Chondrocyte (in vitro differentiated cells): ENCODE measurements around the gene RAP1GAP. TPM values are rescaled to one million over a fixed set of nuclear protein-coding genes. Genes with fewer than 3 reads are reported as not detected.

Experiments used
- DNase-seq: peaks from one replicate; pipeline ENCODE4 v3.0.0; 2021; ENCODE audit warnings: mixed read lengths, low spot score
- H3K27ac Mint-ChIP-seq: one replicate; pipeline ENCODE4 v1.8.0; 2021; ENCODE audit warnings: mild to moderate bottlenecking, moderate library complexity, mixed read lengths; ENCODE audit not compliant: unreplicated experiment
- H3K27me3 Mint-ChIP-seq: 2 replicates; pipeline ENCODE4 v1.8.0; 2021; ENCODE audit warnings: low read depth, mixed read lengths
- H3K36me3 Mint-ChIP-seq: 2 replicates; pipeline ENCODE4 v1.8.0; 2021; ENCODE audit warnings: low read depth, mixed read lengths
- H3K4me1 Mint-ChIP-seq: 2 replicates; pipeline ENCODE4 v1.8.0; 2021; ENCODE audit warnings: low read depth, mild to moderate bottlenecking, mixed read lengths
- H3K4me3 Mint-ChIP-seq: one replicate; pipeline ENCODE4 v1.8.0; 2021; ENCODE audit warnings: mild to moderate bottlenecking, moderate library complexity, mixed read lengths; ENCODE audit not compliant: unreplicated experiment
- H3K9me3 Mint-ChIP-seq: 2 replicates; pipeline ENCODE4 v1.8.0; 2021; ENCODE audit warnings: low read depth, mixed read lengths
- CTCF ChIP-seq: fragments of 200-600 bp; sonication (generic); IDR thresholded peaks from 2 replicates; pipeline ENCODE4 v1.5.0; 2021; ENCODE audit warnings: antibody characterized with exemption, mild to moderate bottlenecking, moderate library complexity
- total RNA-seq: library from RNA; stranded (reverse); gene quantifications from 3 replicates; pipeline ENCODE4 v1.2.1, GENCODE V29; 2021

The RAP1GAP gene
- total RNA-seq, 1 donor from 2014 or later = 1.8 TPM

- H3K27ac Mint-ChIP-seq = no peak overlapping the region
- no peak overlapping the region for H3K4me3 Mint-ChIP-seq
Measured at GRCh38 chr1:21667348-21668231, 1.6 kb downstream of the RAP1GAP start.

GRCh38 chr1:21666576-21667320, 2.4 kb downstream of the RAP1GAP start:
- Mint-ChIP-seq H3K4me3 (no peak overlapping the region), H3K36me3 (no peaks in the 10 kb centered on the region), H3K27ac (no peak overlapping the region), H3K4me1 (peaks cover 16% of the 10 kb centered on the region), H3K27me3 (peaks cover 12% of the 10 kb centered on the region), H3K9me3 (no peaks in the 10 kb centered on the region)
- TF ChIP-seq CTCF = no peak
- peak; percentile 58 for DNase-seq

More at GRCh38 chr1:21667348-21668231, 1.6 kb downstream of the RAP1GAP start:
- peak; percentile 56 for DNase-seq
- H3K9me3 Mint-ChIP-seq = no peaks in the 10 kb centered on the region
- peaks cover 24% of the 10 kb centered on the region for H3K4me1 Mint-ChIP-seq
- H3K27me3 Mint-ChIP-seq = peaks cover 7% of the 10 kb centered on the region
- no peaks in the 10 kb centered on the region for H3K36me3 Mint-ChIP-seq
- no peak for TF ChIP-seq CTCF

GRCh38 chr1:21665711-21666575, 3.2 kb downstream of the RAP1GAP start:
- no peak overlapping the region for H3K27ac Mint-ChIP-seq
- peak; percentile 75 for DNase-seq
- no peaks in the 10 kb centered on the region for H3K36me3 Mint-ChIP-seq
- peaks cover 13% of the 10 kb centered on the region for H3K4me1 Mint-ChIP-seq
- TF ChIP-seq CTCF = no peak
- no peaks in the 10 kb centered on the region for H3K9me3 Mint-ChIP-seq
- H3K27me3 Mint-ChIP-seq = peaks cover 12% of the 10 kb centered on the region
- H3K4me3 Mint-ChIP-seq = no peak overlapping the region

- Mint-ChIP-seq H3K27me3 (peaks cover 16% of the 10 kb centered on the region), H3K4me3 (no peak overlapping the region), H3K36me3 (no peaks in the 10 kb centered on the region), H3K9me3 (no peaks in the 10 kb centered on the region), H3K27ac (no peak overlapping the region), H3K4me1 (peaks cover 7% of the 10 kb centered on the region)
- TF ChIP-seq CTCF = no peak
- DNase-seq = peak; percentile 61
Measured at GRCh38 chr1:21664806-21665588, 4.2 kb downstream of the RAP1GAP start.
